GM21529 (cell line): ENCODE data around the gene SEC22A.
"Not testable (repeated sequence)": the region's sequence is repeated elsewhere in the genome, so short reads cannot be mapped to it uniquely, and the experiment has no call there.

Experiments
- ATAC-seq: cut with Tn5 transposase; IDR thresholded peaks from one replicate; pipeline ENCODE4 v1.9.1; 2021; ENCODE audit not compliant: unreplicated experiment

SEC22A gene

DNA sequence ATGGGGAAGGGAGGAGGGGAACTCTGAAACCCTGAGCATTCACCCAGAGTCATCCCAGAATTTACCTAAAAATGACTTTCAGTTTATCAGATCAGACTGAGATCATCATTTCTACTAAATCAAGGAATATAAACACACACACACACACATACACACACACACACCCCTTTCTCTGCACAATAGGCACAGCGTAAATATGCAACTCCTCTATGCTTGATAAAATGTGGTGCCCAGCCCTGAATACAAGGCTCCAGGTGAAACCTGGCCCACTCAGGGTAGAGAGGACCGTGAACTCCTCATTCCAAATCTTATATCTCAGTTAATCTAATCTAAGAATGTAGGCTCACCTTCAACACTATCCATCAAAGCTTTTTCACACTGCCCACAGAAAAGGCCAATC is 31.8 kb upstream of the SEC22A start:
- ATAC-seq, result no peak

DNA sequence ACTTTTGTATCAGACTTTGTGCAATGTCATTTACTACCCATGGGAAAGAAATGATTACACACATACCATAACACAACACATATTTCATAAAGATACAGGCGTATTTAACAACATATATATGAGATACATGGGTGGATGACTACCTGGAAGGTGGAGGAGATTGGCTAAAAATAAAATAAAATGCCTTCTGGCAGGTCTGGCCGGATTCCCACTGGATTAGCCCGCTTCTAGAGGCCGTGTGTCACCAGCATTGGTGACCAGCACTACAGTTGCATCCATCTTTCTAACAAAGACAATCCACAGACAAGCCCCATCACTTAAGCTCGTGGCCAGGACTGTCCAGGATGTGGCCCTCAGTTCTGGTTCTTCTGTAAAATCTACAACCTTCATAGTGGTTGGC is 21.0 kb upstream of the SEC22A start:
- ATAC-seq, result no peak

DNA sequence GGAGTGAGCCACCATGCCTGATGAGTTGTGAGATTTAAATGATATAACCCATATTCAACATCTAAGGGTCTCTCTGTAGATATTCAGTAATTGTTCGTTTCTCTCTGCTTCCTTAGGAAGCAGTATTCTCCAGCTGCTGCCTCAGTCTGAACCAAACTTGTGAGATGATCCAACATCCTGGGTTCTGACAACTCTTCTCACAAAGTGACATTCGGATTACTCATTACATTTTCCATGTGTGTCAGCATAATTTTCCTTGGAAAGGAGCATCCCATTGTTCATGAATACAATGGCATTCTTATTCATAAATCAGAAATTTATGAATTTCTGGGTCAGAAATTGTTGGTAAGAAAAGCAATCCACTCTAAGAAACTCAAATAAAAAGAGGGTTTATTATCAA is 15.0 kb upstream of the SEC22A start:
- no peak for ATAC-seq

DNA sequence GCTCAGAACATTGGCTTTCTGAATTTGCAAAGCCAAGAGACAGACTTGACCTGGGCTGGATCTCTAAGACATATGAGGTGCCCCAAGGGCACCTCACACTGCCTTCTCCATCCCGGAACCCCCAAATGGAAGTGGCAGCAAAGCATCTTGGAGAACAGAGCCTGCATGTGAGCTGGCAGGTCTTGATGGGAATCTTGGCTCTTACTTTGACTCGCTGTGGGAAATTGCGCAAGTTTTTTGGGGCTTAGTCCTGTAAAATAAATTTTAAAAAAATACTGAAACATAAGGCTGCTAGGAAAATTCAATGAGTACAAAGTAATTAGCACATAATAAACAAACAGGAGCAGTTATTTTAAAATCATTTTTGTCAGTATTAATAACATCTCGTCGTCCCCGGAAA is 13.7 kb upstream of the SEC22A start:
- no peak for ATAC-seq

DNA sequence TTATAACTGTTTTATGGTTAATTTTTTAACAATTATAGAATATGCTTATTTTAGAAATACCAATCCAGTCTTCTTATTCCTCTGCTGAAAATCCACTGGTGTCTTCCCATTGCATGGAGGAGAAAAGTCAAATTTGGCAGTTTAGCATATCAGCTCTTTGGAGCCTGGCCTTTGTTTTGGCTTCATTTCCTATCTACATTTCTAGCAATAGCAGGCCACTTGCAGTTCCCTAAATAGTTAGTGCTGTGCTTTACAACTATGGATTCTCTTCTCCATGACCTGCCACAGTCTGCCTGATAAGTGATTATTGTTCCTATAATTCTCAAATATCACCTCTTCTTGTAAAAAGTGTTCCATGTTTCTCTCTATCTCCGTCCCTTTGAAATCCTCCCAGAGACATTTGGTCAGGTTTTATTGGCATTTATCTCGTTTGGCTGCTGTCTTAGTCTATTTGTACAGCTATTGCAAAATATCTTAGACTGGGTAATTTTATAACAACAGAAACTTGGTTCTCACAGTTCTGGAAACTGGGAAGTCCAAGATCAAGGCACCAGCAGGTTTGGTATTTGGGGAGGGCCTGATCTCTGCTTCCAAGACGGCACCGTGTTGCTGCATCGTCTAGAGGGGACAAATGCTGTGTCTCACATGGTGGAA is 8.2 kb upstream of the SEC22A start:
- no peak for ATAC-seq

DNA sequence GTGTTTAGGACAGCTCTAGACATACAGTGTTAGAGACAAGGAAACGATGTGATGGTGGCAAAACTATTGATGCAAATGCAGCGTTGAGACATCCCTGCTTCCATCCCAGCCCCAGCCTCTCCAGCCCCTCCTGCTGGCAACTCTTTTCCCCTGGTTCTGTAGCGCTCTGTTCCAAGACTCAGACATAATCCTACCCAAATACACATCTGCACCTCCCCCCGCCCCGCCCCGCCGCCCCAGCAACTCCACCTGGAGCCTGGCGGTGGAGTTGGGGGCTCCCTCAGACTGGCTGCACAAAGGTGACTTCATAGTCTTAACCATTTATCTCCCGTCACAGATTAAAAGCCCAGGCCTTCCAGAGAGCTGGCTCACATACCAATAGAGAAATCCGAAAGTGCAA is 7.2 kb upstream of the SEC22A start:
- no peak for ATAC-seq

DNA sequence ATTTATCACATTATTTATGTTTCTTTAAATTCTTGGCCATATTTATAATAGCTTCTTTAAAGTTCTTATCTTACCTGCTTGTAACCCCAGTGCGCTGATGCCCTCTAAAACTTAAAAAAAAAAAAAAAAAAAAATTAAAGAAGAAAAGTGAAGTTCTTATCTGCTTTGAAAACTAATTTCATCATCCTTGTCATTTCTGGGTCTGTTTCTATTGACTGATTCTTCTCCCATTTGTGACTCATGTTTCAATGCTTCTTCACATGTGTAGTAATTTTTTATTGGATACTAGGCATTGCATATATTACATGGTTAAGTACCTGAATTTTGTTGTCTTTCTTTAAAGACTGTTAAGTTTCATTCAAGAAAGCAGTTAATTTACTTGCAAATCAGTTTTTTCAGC is 3.4 kb upstream of the SEC22A start:
- no peak for ATAC-seq

DNA sequence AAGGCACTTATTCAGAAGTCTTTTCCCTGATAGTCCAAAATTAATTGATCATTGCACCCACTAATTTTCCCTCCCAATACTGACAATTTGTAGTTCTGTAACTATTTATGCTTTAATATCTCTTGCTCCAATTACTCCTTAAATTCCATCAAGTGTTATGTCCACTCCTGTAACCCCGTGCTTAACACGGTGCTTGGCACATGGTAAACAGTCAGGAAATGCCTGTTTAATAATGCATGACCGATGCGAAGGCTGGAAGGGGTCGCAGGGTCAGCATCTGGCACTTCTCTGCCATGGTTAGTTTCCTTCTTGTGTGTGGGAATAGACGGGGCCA is 553 bp upstream of the SEC22A start:
- no peak for ATAC-seq

DNA sequence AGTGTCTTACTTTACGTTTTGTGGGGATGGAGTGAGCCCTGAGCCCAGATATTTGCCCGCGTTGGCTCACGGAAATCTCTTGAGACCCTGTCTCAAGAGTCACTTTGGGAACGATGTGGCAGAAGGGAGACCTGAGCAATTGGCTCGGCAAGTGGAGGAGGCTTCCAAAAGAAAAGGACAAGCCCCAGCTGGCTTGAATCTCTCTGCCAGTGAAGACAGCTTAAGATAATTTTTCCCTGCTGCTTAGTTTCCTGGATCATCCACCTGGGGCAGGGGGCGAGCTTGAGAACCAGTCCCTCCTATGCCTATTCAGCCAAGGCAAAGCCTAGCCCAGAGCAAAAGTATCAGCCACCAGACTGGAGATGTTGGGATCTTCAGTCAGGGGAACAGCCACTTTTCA is 708 bp downstream of the SEC22A start:
- ATAC-seq, result no peak

DNA sequence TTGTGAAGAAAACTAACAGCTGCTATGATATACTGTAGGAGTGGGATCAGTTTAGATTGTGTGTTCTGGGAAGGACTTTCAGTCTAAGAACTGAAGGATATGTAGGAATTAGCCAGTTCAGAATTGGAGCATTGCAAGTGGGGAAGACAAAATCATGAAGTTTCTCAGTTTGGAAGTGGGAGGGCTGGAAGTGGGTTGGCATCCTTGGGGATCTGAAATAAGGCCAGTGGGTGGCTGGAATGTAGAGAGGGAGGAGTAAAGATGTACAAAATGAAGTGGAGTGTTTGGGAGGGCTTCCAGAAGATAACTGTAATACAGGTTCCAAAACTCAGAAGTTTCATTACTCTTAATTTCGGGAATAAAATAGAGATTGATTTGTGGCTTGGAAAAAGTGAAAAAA is 17.2 kb downstream of the SEC22A start:
- no peak for ATAC-seq

DNA sequence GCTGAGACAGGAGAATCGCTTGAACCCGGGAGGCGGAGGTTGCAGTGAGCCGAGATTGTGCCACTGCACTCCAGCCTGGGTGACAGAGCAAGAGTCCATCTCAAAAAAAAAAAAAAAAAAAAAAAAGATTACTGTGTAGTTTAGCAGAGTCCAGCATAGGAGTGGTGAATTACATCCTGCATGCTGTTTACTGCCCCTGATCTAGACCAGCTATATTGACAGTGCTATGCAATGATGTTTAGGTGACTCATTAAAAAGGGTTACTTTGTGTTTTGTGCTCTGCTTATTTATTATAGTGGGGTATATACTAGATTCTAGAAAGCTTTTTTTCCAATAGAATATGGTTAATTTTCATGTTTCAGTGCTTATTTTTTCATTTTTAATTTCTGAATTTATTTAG is 19.6 kb downstream of the SEC22A start:
- not testable (repeated sequence) for ATAC-seq

DNA sequence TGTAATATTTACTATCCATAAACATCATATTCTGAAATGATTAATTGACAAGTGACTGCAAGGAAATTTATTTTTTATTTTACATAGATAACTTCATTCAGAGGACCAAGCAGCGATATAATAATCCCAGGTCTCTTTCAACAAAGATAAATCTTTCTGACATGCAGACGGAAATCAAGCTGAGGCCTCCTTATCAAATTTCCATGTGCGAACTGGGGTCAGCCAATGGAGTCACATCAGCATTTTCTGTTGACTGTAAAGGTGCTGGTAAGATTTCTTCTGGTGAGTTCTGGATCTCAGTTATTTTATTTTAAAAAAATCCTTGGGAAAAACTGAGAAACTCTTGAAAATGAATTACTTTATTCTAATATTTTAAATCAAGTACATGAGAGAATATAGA is 23.3 kb downstream of the SEC22A start:
- no peak for ATAC-seq

DNA sequence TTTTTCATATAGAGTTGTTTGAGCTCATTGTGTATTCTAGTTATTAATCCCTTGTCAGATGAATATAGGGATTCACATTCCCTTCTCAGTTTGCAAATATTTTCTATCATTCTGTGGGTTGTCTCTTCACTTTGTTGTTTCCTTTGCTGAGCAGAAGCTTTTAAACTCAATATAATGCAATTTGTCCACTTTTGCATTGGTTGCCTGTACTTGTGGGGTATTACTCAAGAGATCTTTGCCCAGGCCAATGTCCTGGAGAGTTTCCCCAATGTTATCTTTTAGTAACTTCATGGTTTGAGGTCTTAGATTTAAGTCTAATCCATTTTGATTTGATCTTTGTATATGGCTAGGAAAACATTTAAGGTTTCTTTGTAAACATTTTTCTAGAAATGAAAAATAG is 24.8 kb downstream of the SEC22A start:
- no peak for ATAC-seq

DNA sequence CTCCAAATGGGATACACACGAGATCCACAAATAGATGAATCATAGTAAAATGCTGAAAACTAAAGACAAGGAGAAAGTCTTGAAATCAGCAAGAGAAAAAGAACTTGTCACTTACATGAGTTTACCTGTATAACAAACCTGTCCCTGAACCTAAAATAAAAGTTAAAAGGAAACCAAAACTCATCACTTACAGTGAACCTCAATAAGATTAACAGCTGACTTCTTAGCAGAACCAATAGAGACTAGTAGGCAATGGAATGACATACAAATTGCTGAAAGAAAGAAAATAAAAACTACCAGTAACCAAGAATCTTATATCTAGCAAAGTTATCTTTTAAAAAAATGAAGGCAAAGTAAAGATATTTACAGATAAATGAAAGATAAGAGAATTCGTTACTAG is 27.4 kb downstream of the SEC22A start:
- no peak for ATAC-seq

DNA sequence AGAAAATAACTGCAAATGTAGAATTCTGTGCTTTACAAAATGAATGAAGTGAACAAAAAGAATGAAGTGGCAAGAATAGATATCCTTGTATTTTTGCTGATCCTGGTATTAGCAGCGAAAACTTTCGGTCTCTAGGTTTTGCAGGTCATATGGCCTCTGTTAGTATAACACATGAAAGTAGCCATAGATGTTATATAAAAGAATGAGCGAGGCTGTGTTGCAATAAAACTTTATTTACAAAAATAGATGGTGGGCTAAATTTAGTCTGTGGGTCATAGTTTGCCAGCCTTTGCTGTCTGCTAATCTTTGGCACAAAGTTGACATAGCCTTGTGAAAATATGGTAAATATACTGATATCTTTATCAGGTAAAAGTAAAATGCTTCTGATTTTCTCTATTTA is 35.2 kb downstream of the SEC22A start:
- ATAC-seq, result no peak

DNA sequence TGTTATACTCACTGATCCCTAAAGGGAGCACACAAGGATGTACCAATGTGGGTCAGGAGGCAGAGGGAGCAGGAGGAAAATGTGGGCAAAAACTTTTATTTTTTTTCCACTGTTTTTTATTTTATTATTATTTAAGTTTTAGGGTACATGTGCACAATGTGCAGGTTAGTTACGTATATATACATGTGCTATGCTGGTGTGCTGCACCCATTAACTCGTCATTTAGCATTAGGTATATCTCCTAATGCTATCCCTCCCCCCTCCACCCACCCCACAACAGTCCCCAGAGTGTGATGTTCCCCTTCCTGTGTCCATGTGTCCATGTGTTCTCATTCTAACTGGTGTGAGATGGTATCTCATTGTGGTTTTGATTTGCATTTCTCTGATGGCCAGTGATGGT is 37.4 kb downstream of the SEC22A start:
- not testable (repeated sequence) for ATAC-seq

DNA sequence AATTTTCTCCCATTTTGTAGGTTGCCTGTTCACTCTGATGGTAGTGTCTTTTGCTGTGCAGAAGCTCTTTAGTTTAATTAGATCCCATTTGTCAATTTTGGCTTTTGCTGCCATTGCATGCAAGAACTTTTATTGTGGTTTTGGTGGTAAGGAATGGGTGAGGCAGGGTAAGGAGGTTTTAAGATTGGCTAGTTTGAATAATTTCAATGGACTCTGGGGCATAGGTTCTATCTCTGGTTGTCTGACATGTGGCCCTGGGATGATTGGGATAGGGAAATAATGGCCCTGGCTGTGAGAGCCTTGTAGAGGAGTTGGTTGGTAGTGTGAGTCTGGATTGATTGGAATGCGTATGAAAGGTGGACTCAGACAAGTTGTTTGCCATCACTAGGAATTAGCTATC is 38.0 kb downstream of the SEC22A start:
- no peak for ATAC-seq

DNA sequence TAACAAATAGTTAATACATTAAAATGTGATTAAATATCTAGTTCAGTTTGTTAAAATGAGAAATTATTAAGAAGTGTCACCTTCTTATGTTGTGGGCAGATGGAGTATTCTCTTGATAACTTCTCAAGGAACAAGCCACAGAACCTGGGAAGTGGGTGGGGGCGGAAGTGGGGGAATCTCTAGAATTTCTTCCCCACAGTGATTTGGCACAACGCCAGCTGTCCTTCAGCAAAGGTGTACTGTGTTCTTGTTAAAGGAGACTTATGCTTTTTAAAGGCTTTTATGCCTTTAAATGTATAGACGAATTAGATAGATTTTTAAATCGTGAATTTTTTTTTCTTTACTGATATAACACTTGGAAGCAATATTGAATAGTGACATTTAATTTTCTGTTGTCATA is 42.4 kb downstream of the SEC22A start:
- no peak for ATAC-seq

DNA sequence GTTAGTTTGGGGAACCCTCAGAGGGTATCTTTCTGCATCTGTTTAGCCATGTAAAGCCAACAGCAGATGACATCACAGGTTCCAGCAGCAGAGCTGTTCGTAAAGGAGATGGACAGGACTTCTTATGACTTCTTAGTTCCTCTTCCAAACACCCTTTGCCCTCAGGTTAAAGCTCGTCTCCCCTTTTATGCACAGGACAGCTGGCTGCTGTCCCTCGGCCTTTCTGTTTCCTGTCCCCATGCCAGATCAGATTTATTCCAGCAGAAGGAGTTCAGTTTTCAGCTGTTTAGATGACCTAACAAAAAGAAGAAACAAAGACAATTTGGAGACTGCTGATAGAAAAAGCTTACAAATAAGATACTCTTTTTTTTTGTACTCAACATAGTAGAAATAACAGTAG is 45.1 kb downstream of the SEC22A start:
- no peak for ATAC-seq

DNA sequence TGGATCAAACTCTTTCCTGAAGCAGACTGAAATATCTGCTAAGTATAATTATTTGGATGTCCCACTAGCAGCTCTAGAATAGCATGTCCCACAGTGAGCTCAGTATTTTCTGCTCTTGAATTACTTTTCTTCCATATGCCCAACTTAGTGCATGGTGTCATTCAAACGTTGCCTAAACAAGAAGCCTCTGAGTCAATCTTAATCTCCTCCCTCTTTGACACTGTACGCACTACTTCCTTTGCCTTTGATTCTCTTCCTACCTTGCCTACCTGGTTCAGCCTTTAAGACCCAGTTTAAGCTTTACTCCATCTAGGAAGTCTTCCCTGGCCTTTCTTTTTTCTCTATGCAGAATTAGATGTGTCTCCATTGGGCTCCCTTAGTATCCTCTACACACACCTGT is 54.5 kb downstream of the SEC22A start:
- ATAC-seq, result no peak

DNA sequence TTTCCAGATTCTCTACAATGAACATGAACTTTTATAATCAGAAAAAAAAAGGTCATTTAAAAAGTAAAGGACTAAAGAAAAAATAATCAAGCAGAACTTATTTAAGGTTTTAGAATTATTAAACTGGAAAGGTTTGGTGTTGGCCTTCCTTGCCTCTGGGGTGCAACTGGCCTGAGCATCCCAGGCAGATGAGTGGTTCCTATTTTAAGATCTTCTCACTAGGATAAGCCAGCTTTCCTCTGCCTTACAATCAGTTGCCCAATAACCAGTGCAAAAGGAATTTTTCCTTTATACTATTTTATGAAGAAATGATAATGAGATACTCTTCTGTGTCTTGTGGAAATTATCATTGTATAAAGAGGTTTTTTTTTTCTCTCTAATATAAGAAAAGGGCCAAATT is 56.6 kb downstream of the SEC22A start:
- ATAC-seq, result no peak

DNA sequence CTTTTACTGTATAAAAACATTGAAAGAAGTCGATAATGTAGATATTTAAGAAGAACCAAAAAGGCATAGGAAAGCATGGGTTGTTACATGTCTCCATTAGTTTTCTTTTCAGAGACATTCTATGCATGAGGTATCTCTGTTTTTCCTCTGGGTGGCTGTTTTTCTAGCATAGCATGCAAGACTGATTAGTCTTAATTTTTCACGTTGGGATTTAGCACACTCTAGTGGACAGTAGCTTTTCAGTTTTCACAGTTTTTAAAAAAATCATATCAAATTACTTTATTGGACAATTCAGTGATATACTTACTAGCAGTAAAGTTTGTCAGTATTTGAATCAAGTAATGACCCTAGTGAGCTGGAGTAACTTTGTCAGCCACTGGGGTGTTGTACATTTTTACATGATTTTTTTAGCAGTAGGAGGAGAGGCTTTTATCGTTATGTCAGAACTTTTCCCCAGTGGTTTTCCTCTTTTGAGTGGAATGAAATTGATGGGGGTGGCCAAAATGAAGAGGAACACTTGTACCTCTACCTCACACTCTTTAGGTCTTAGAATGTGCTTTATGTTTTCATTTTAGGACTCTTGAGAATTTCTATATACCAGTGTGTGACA is 57.2 kb downstream of the SEC22A start:
- no peak for ATAC-seq

DNA sequence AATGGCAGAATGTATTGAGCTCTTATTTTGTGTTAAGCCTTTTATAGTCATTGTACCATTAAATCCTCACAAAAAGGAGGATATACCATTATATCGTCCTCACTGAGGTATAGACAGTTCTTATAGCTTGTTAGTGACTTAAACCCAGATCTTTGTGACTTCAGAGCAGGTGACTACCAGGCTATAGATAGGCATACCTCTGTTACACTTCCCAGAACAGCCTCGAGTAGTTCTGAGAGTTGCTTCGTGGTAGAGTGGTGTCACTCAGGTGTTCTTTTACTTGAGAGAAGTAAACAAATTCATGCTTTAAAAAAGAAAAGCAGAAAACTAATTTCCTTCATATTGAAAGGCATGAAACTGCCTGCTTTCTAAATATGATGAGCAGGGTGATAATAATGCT is 59.9 kb downstream of the SEC22A start:
- no peak for ATAC-seq
